ENCODE measurements around the gene APEH. TPM values are rescaled to one million over a fixed set of nuclear protein-coding genes. Genes with fewer than 3 reads are reported as not detected.
A peak's percentile ranks its signal among the peaks of the same experiment; 100 is the strongest.

APEH gene
- total RNA-seq, 1 experiment from 2014 or later = 246 TPM

GRCh38 chr3:49673121-49673714 is 933 bp upstream of the APEH start:
- ChIA-PET RAD21 (ENCODE audit: low non-redundant PET in 1 of 2, low total read pairs in 2 of 2, uncharacterized antibody in 2 of 2, unreplicated experiment in 2 of 2) (interaction anchor here (0.8 to 3.6 kb wide), 3 partner anchors 133 to 136 kb away, joined by 3 to 49 read pairs (median 42); no protein-coding TSS in a partner anchor), POLR2A (interaction anchor here (0.7 to 3.1 kb wide), 6 partner anchors 21 to 173 kb away, joined by 3 to 26 read pairs (median 4); no protein-coding TSS in a partner anchor), CTCF (interaction anchor here (0.7 to 3.3 kb wide), 4 partner anchors 110 to 460 kb away, joined by 3 to 159 read pairs (median 9); no protein-coding TSS in a partner anchor)
- no peaks in the 10 kb centered on the region for H3K9me3 ChIP-seq (ENCODE audit: control insufficient read depth in 1 of 2, insufficient read depth in 1 of 2, low read depth in 1 of 2, low read length in 2 of 2)
- DNase-seq (ENCODE audit: low read depth, low spot score) (peak; percentile 73), ATAC-seq (peak; percentile 33)
- no peaks in the 10 kb centered on the region for H3K27me3 ChIP-seq (ENCODE audit: insufficient read depth, low read length)
- intact Hi-C loops (cut with micrococcal nuclease) = loop anchor here (5.0 kb wide), 1 partner anchor 201 kb away; the partner anchor contains the start of gene DAG1
- peak overlapping the region; percentile 99 for H3K4me2 ChIP-seq (ENCODE audit: low read length)
- peaks cover 10 to 43% of the 10 kb centered on the region in 2 experiments; a peak in 3 of 4 replicates for H3K4me1 ChIP-seq (ENCODE audit: control insufficient read depth in 1 of 2, insufficient read depth in 2 of 2, low read length in 2 of 2)
- TF ChIP-seq POLR2A (IDR thresholded peaks at IDR 0.05; ENCODE audit: borderline replicate concordance, extremely low read depth, insufficient read depth, insufficient read length) (no peak), EZH2phosphoT487 (IDR thresholded peaks at IDR 0.05; ENCODE audit: borderline replicate concordance) (no peak), SIN3A (IDR thresholded peaks at IDR 0.05; ENCODE audit: low read depth) (no peak), CEBPB (IDR thresholded peaks at IDR 0.05; ENCODE audit: low read depth) (no peak), ZFX (IDR thresholded peaks at IDR 0.05) (peak; percentile 78; the same call in 1 of the 2 replicates), RAD21 (IDR thresholded peaks at IDR 0.05; ENCODE audit: low read depth) (no peak), TCF7L2 (IDR thresholded peaks at IDR 0.05; ENCODE audit: borderline replicate concordance, extremely low read depth, insufficient read depth, insufficient read length) (no peak), ZBTB33 (IDR thresholded peaks at IDR 0.05; ENCODE audit: extremely low read depth, insufficient replicate concordance, low read length) (no peak)
- no peak overlapping the region for H2AFZ ChIP-seq (ENCODE audit: low read depth, low read length, poor library complexity, severe bottlenecking)
- peaks cover 16 to 27% of the 10 kb centered on the region in 2 experiments; a peak in 2 of 4 replicates for H3K36me3 ChIP-seq (ENCODE audit: control insufficient read depth in 1 of 2, insufficient read depth in 2 of 2, low read length in 2 of 2)
- H3K9me2 ChIP-seq (ENCODE audit: insufficient read depth) = no peaks in the 10 kb centered on the region
- H3K79me2 ChIP-seq (ENCODE audit: insufficient read depth, low read length) = peaks cover 28% of the 10 kb centered on the region
- H3K4me3 ChIP-seq (replicated peaks in 1 of 2; ENCODE audit: low read depth in 1 of 2, low read length in 2 of 2) = peak overlapping the region; percentile 90 to 98
- peak overlapping the region; percentile 98 for H3K27ac ChIP-seq (ENCODE audit: low read depth, low read length)
- peak overlapping the region; percentile 99 for H3K9ac ChIP-seq (ENCODE audit: low read length)
- H4K20me1 ChIP-seq (ENCODE audit: insufficient read depth) = no peaks in the 10 kb centered on the region
- BruUV-seq (replicated peaks) = TSS peak; percentile 82

Measured in HCT116 (cell line).